Posterior cingulate gyrus (tissue), 11 donors: ENCODE measurements around the gene SH3TC1.

Experiments used
- DNase-seq, 10 donors: peaks; one replicate each; pipeline versions ENCODE4 v3.0.0 to v3.0.0-alpha.2; 2020 to 2021; ENCODE audit warnings: mixed read lengths in 3 of 10
- intact Hi-C: fragments of 100-400 bp; cut with DNase I; formaldehyde crosslinking; loops from one replicate; pipeline ENCODE4 v1.15.1; 2023

Gene SH3TC1

GRCh38 chr4:8252301-8253173 is 53.4 kb downstream of the SH3TC1 start:
- intact Hi-C loops, result no loop called here
- DNase-seq, result no peak

- intact Hi-C loops, result no loop called here
These were observed 55.0 kb downstream of the SH3TC1 start for GRCh38 chr4:8254076-8254475.

GRCh38 chr4:8255698-8256441 is 56.8 kb downstream of the SH3TC1 start:
- intact Hi-C loops, result no loop called here
- no peak for DNase-seq

More at GRCh38 chr4:8254076-8254475, 55.0 kb downstream of the SH3TC1 start:
- DNase-seq, result no peak

GRCh38 chr4:8257854-8258253 is 58.8 kb downstream of the SH3TC1 start:
- no peak for DNase-seq
- intact Hi-C loops, result no loop called here

- DNase-seq, result no peak
- intact Hi-C loops, result no loop called here
These were observed 59.6 kb downstream of the SH3TC1 start for GRCh38 chr4:8258552-8259212.

GRCh38 chr4:8259743-8260430 is 60.8 kb downstream of the SH3TC1 start:
- intact Hi-C loops, result no loop called here
- no peak for DNase-seq

- no peak for DNase-seq
- intact Hi-C loops, result no loop called here
These were observed 61.6 kb downstream of the SH3TC1 start for GRCh38 chr4:8260656-8261111.

- DNase-seq, result peak in 1 of 10 donors; percentile 81
- intact Hi-C loops, result no loop called here
These were observed 62.9 kb downstream of the SH3TC1 start for GRCh38 chr4:8261851-8262535.

GRCh38 chr4:8262637-8263322 is 63.7 kb downstream of the SH3TC1 start:
- intact Hi-C loops, result no loop called here
- DNase-seq, result no peak

GRCh38 chr4:8263397-8263796 is 64.3 kb downstream of the SH3TC1 start:
- intact Hi-C loops, result no loop called here
- DNase-seq, result no peak

- no peak for DNase-seq
- intact Hi-C loops, result no loop called here
These were observed 65.0 kb downstream of the SH3TC1 start for GRCh38 chr4:8264106-8264505.

- no peak for DNase-seq
- intact Hi-C loops, result no loop called here
These were observed 66.3 kb downstream of the SH3TC1 start for GRCh38 chr4:8265171-8265929.

- DNase-seq, result no peak
- intact Hi-C loops, result no loop called here
These were observed 67.0 kb downstream of the SH3TC1 start for GRCh38 chr4:8266088-8266487.

- intact Hi-C loops, result no loop called here
- DNase-seq, result no peak
These were observed 67.4 kb downstream of the SH3TC1 start for GRCh38 chr4:8266508-8266907.

- intact Hi-C loops, result no loop called here
- DNase-seq, result no peak
These were observed 68.0 kb downstream of the SH3TC1 start for GRCh38 chr4:8267077-8267476.

GRCh38 chr4:8268211-8268610 is 69.1 kb downstream of the SH3TC1 start:
- DNase-seq, result no peak
- intact Hi-C loops, result no loop called here

GRCh38 chr4:8268901-8269534 is 69.9 kb downstream of the SH3TC1 start:
- no peak for DNase-seq
- intact Hi-C loops, result no loop called here
